Cardiac muscle cell (in vitro differentiated cells and primary cell): ENCODE results near the gene JMJD7. TPM values are rescaled to one million over a fixed set of nuclear protein-coding genes. Genes with fewer than 3 reads are reported as not detected.

ENCODE experiments used
- DNase-seq, 2 donors: peaks; one replicate each; pipeline versions ENCODE4 v3.0.0 to v3.0.0-alpha.2; 2010 to 2017; ENCODE audit warnings: low read depth in 1 of 2, low spot score in 1 of 2
- H3K27ac ChIP-seq: fragments of 200-600 bp; sonication (generic); 2 replicates; pipeline ENCODE4 v1.5.1; 2016
- H3K27me3 ChIP-seq: fragments of 200-600 bp; sonication (generic); 2 replicates; pipeline ENCODE4 v1.6.0; 2016; ENCODE audit warnings: control low read depth
- H3K36me3 ChIP-seq: fragments of 200-600 bp; sonication (generic); 2 replicates; pipeline ENCODE4 v1.5.1; 2016; ENCODE audit warnings: control low read depth
- H3K4me1 ChIP-seq: fragments of 200-600 bp; sonication (generic); 2 replicates; pipeline ENCODE4 v1.8.1; 2017; ENCODE audit warnings: low read depth, mild to moderate bottlenecking, mixed run types
- H3K4me3 ChIP-seq: fragments of 200-600 bp; sonication (generic); 2 replicates; pipeline ENCODE4 v1.5.1; 2016; ENCODE audit warnings: mild to moderate bottlenecking
- H3K9me3 ChIP-seq: fragments of 200-600 bp; sonication (generic); 2 replicates; pipeline ENCODE4 v1.5.1; 2017; ENCODE audit warnings: low read depth, mild to moderate bottlenecking, control low read depth
- CTCF ChIP-seq: IDR thresholded peaks from 2 replicates; pipeline ENCODE4 v1.5.1; 2012; ENCODE audit warnings: low read depth, mild to moderate bottlenecking, low read length
- polyA plus RNA-seq: library from polyadenylated mRNA; unstranded; fragments of >200 nt; fragmentation: Nextera tagmentation; extraction: Ambion mirVana; gene quantifications from 2 replicates; pipeline ENCODE4 v1.2.1, GENCODE V29; 2016
- total RNA-seq: library from RNA; depleted of rRNA; stranded (reverse); fragments of >200 nt; gene quantifications from 2 replicates; pipeline ENCODE4 v1.2.3, GENCODE V29; 2016

Gene JMJD7
- total and polyA plus RNA-seq, 2 experiments from 2014 or later = 17.4 to 29.4 TPM

- H3K4me3 ChIP-seq = no peak overlapping the region
- H3K9me3 ChIP-seq = no peaks in the 10 kb centered on the region
- DNase-seq = no peak
- H3K27ac ChIP-seq = no peak overlapping the region
- TF ChIP-seq CTCF = no peak
- H3K27me3 ChIP-seq = no peaks in the 10 kb centered on the region
- peaks cover 82% of the 10 kb centered on the region for H3K36me3 ChIP-seq
- no peaks in the 10 kb centered on the region for H3K4me1 ChIP-seq
Measured at GRCh38 chr15:41819455-41820050, 8.3 kb upstream of the JMJD7 start.

DNA sequence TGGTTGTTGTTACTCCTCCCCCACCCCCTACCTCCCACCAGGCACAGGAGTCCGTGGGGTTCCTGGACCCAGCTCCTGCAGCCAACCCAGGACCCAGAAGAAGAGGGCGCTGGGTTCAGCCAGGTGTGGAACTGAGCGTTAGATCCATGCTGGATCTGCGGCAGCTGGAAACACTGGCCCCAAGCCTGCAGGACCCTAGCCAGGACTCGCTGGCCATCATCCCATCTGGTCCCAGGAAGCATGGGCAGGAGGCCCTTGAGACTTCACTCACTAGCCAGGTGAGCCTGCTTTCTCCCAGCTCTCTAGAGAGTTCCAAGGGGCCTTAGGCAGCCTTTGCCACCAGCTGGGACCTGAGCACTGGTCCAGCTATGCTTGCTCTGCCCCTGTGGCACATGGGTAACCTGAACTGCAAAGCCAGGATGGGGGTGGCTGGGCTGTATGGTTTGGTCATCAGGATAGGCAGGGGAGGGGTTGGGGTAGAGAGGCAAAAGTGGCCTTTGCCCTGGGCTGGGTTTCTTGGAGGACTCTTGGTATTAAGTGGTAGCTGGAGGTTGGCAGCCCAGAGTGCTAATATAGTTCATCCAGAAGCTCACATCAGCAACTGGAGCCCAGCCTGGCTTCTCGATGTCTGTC is 7.0 kb upstream of the JMJD7 start:
- no peak overlapping the region for H3K27ac ChIP-seq
- no peaks in the 10 kb centered on the region for H3K27me3 ChIP-seq
- peaks cover 71% of the 10 kb centered on the region for H3K36me3 ChIP-seq
- TF ChIP-seq CTCF = no peak
- no peak for DNase-seq
- H3K4me3 ChIP-seq = no peak overlapping the region
- H3K9me3 ChIP-seq = no peaks in the 10 kb centered on the region
- no peaks in the 10 kb centered on the region for H3K4me1 ChIP-seq

DNA sequence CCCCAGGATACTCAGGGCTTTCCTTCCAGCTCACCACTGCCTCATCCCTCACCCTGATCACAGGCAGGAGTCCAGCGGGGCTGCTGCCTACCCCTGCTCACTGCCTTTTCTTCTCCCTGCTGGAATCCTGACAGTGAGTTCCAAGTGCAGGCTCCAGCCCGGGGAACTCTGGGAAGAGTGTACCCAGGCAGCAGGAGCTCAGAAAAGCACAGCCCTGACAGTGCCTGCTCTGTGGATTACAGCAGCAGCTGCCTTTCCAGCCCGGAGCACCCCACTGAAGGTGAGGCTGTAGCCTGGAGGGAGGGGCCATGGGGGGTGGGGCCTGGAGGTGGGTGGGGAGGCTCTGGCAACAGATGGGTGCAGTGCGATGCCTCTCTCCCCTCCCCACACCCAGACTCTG is 6.1 kb upstream of the JMJD7 start:
- H3K36me3 ChIP-seq = peaks cover 65% of the 10 kb centered on the region
- no peaks in the 10 kb centered on the region for H3K9me3 ChIP-seq
- DNase-seq = no peak
- H3K4me1 ChIP-seq = no peaks in the 10 kb centered on the region
- no peak overlapping the region for H3K27ac ChIP-seq
- TF ChIP-seq CTCF = no peak
- no peak overlapping the region for H3K4me3 ChIP-seq
- no peaks in the 10 kb centered on the region for H3K27me3 ChIP-seq

DNA sequence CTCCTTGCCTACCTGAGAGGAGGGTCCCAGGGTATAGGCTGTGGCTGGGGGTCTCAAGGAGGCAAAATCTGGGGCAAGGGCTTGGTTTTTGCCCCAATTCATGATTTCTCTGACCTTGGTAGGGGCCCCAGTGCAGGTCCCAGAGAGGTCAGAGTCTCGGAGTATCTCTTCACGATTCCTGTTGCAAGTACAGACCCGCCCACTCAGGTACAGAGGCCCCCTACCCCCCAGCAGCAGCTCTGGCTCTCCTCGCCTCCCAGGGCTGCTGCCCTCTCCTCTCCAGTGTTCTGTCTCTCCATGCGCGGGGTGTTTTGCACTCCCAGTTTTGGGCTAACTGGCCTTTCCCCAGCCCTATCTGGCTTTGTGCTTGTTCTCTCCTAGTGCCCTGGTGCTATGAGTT is 5.4 kb upstream of the JMJD7 start:
- no peak for DNase-seq
- no peak overlapping the region for H3K27ac ChIP-seq
- H3K27me3 ChIP-seq = no peaks in the 10 kb centered on the region
- H3K4me3 ChIP-seq = no peak overlapping the region
- no peaks in the 10 kb centered on the region for H3K9me3 ChIP-seq
- H3K36me3 ChIP-seq = peaks cover 58% of the 10 kb centered on the region
- no peaks in the 10 kb centered on the region for H3K4me1 ChIP-seq
- TF ChIP-seq CTCF = no peak

DNA sequence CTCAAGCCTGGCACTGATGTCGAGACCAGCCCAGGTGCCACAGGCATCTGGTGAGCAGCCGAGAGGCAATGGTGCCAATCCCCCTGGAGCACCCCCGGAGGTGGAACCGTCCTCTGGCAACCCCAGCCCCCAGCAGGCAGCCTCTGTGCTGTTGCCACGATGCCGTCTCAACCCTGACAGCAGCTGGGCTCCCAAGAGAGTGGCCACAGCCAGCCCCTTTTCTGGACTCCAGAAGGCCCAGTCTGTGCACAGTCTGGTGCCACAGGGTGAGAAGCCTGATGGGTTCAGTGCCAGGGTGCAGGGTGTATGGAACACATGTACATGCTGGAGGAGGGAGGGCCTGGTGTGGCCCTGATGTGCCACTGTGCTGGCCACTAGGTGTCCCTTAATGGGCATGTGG is 4.9 kb upstream of the JMJD7 start:
- no peaks in the 10 kb centered on the region for H3K9me3 ChIP-seq
- peaks cover 53% of the 10 kb centered on the region for H3K36me3 ChIP-seq
- no peak overlapping the region for H3K4me3 ChIP-seq
- H3K27me3 ChIP-seq = no peaks in the 10 kb centered on the region
- H3K4me1 ChIP-seq = no peaks in the 10 kb centered on the region
- no peak overlapping the region for H3K27ac ChIP-seq
- no peak for DNase-seq
- no peak for TF ChIP-seq CTCF
